HG03196 (cell line): Measurements from ENCODE around the gene TSHZ3.

Experiments used
- ATAC-seq: cut with Tn5 transposase; IDR thresholded peaks from one replicate; pipeline ENCODE4 v1.9.1; 2021; ENCODE audit not compliant: unreplicated experiment

Gene TSHZ3

GRCh38 chr19:31314849-31315629 lies 34.2 kb downstream of the TSHZ3 start:
- ATAC-seq, result no peak

DNA sequence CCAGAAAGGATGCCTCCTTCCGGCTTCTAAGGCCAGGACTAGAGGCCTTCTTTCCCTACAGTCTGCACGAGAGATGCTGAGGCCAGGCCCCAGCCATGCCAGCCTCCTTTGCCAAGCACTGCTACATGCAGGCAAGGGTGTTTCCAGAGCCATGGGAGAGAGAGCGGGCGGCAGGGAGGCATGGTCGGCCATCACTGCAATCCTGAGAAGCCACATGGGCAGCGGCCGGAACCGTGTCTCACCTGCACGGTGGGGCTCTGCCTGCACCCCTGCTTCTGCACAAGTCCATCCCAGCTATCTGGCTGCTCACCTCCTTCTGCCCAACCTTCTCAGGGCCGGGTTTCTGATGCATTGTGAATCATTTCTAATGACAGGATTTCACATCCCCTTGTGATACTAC lies 35.1 kb downstream of the TSHZ3 start:
- ATAC-seq, result no peak

DNA sequence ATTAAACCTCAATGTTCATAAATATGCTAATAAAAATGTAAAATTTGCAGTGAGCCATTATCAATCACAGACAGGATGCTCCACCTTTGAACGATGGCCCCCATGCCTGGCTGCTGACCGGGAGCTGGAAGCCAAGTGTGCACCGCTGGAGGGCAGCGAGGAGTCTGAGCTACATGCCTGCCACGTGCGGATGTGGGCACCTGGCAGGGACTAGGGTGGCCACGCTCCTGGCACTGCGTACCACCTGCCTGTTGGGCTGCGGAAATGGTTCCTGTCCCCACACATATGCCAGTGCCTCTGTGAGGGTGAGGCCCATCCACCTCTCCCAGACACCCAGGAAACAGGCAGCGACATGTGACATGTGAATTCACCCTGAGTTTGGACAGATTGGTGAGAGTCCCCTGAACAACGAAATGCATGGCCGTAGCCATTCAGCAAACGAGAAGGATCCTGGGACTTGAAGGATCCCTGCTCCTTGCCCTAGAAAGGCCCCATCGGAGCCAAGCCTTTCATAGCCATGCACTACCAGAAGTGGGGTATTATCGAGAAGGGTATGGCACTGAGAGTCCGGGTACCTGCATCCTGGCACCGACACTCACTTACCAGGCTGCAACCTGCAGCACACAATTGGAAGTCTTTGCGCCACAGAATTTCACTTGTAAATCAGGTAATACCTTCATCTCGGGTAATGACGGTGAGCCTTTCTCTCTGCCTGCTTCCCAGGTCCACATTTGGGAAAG lies 35.8 kb downstream of the TSHZ3 start:
- ATAC-seq, result no peak

GRCh38 chr19:31312677-31313244 lies 36.5 kb downstream of the TSHZ3 start:
- ATAC-seq, result no peak

DNA sequence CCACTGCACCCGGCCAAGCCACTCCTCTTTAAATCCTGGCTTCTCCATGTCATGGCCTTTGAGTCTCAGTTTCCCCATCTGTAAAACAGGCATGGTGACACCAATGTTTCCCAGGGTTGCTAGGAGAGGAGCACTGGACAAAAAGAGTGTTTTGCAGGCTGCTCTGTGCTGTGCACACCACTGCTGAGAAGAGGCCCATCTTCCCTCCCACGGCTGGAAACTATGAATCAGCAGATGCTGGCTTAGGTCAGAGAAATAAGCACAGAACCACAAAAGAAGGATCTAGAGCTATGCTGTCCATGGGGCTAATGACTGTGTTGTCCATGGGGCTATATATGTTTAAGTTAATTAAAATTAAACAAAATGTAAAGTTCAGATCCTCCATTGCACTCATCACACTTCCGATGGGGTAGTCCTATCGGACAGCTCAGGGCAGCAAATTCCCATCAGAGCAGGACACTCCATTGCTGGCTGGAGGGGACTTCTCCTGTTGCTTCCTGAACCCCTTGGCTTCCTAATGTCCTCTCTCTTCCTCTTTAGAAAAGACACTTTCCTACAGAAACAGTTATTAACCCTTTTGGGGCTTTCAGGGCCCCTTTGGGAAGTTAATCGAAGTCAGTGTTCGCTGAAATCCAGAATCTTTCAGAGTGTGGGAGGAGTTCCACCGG lies 37.1 kb downstream of the TSHZ3 start:
- ATAC-seq, result no peak

- no peak for ATAC-seq
These were observed 38.7 kb downstream of the TSHZ3 start for GRCh38 chr19:31310432-31311133.

- no peak for ATAC-seq
These were observed 40.5 kb downstream of the TSHZ3 start for GRCh38 chr19:31308781-31309180.

DNA sequence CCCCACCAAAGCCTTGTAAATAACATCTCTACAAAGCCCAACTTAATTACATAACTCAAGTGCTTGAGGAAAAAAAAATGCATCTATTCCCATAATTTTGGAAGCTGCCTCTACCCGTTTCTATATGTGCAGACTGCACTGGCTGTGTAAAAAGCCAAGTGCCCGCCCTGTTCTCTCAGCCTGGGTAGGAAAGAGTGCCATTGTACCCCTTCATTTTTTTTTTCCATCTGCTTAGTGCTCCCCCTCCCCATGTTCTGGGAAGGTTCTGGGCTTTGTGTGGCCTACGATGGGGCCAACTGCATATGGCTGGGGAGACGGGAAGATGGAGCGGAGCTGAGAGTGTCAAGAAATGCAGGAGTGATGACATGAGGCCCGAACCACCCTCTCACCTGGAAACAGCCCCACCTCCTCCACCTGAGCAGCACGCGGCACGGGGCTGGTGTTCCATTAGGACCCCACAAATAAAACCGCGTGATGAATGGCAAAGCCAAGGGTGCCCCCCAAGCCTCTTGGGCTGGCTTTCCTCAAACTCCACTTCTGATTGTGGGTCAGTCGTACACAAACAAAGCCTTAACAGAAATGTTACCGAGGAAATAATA lies 42.1 kb downstream of the TSHZ3 start:
- ATAC-seq, result no peak

- no peak for ATAC-seq
These were observed 43.1 kb downstream of the TSHZ3 start for GRCh38 chr19:31306006-31306753.

DNA sequence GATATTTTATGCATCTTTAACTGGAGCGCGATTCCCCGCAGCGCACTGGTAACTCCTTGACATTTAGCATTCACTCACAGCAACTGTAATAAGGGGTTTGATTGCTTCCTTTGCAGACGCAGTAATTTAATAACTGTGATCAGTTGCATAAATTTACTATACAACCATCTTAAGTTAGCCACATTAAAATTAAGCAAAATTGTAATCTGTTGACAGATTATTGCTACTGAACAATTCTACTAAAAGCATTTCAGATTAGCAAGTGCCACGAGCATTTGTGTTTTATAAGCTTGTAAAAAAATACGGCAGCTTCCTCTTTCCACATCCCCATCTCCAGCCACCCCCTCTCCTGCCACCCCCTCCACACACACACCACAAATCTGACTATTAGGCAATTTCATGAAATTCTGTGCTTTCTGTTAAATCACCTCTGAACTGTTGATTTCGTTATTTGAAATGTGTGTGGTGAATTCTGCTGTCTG lies 44.4 kb downstream of the TSHZ3 start:
- ATAC-seq, result no peak

GRCh38 chr19:31303262-31303815 lies 45.9 kb downstream of the TSHZ3 start:
- ATAC-seq, result no peak

DNA sequence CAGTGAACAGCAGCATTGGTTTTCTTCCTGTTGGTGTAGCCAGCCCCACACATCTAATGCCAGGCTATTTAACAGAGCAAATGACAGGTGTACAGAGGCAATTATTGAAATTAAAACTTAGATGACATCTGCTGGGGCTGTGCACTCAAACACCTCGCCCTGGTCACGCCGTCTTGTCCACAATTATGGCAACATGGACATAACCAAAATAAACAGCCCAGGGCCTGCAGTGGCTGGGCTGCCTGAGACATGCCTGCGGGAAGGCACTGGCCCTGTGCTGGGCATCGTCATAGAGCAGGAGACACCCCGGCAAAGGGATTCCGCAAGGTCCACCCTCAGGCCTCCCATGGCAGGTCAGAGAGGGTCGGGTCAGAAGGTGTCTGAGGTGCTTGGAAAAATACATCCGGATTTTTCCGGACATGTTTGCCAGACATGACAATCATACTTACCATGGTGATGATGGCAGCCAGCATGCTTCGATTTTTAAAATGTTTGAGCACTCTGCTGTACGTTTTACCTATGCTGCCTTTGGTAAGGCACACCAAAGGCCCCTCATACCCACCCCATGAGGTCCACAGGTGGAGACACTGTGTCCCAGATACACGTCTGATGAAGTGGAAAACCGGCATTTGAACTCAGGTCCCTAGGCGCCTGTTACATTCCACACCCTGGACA lies 47.8 kb downstream of the TSHZ3 start:
- ATAC-seq, result no peak

GRCh38 chr19:31300422-31300821 lies 48.8 kb downstream of the TSHZ3 start:
- no peak for ATAC-seq

DNA sequence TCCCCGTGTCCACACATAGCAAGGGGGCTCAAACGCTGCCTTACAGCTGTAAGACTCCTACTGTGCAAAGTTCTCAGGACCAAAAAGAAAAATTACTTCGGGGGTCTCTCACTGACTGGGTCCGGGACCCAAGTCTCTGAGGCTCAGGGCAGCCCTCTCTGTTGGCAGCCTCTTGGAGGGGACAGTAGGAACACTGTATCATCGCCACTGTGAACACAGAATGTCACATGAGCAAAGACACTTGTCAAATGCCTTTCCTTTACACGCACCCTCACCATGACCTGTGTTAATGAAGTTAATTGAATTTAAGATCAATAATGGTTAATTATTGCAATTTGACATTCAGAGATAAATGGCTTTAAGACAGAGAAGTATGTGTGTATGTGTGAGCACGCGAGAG lies 49.6 kb downstream of the TSHZ3 start:
- ATAC-seq, result no peak

DNA sequence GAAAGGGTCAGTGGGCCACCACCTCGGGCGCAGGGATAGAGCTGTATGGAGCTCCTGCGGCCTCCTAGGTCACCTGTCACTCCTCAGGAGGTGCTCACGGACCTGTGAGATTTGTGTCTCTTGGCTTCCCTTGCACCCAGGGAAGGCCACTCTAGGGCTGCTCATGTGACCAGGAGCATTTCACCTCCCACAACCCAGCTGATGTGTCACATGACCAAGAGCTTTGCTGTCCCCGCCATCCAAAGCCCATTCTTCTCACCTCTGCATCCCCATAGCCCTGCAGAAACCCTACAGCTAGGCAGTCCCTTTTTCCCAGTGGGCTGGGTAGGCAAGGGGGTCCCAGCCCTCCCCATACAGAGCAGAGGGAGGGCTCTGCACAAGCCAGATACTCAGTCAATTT lies 51.2 kb downstream of the TSHZ3 start:
- ATAC-seq, result no peak

GRCh38 chr19:31296741-31297390 lies 52.4 kb downstream of the TSHZ3 start:
- no peak for ATAC-seq

GRCh38 chr19:31294189-31294588 lies 55.0 kb downstream of the TSHZ3 start:
- ATAC-seq, result no peak

DNA sequence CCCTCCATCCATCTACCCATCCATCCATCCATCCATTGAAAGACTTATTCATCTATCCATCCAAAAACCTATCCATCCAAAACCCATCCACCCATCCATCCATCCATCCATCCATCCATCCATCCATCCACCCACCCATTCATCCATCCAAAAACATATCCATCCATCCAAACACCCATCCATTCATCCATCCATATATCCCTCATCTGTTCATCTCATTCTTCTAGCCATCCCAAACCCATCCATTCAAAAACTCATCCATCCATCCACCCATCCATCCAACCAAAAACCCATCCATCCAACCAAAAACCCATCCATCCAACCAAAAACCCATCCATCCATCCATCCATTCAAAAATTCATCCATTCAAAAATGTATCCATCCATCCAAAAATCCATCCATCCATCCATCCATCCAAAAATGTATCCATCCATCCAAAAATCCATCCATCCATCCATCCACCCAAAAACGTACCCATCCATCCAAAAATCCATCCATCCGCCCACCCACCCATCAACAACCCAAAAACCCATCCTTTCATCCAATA lies 56.5 kb downstream of the TSHZ3 start:
- ATAC-seq, result no peak
